ENCODE measurements around the gene KDM4B. TPM values are rescaled to one million over a fixed set of nuclear protein-coding genes. Genes with fewer than 3 reads are reported as not detected.

Gene KDM4B
- total RNA-seq, 1 donor = 22.1 TPM

DNA sequence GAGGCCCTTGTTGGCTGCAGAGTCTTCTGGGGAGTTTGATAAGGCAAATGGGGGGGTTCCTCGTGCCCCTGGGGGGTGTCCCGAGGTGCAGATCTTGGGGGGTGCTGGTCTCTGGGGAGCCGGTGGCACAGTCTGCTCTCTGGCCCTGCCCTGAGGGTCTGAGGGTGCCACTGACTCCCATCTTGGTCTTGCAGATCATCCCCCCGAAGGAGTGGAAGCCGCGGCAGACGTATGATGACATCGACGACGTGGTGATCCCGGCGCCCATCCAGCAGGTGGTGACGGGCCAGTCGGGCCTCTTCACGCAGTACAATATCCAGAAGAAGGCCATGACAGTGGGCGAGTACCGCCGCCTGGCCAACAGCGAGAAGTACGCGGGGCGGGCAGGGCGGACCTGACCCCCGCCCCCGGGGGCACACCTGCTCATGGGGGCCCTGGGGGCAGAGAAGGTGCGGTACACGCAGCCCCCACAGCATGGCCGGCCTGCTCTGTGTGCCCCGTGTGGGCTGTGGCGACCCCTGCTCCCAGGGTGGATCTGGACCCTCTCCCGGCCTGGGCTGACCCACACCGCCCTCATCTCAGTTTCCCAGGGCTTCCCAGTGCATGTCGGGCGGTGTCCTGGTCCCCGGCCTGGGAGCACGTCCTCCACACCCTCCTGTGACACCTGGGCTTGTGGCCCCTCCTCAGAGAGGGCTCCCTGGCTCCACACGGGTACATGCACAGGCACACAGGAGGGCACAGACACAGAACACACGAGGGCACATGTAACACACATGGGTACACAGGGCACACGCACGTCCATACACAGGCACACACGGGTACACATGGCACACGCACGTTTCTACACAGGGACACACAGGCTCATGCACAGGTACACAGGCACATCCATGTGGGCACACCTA, 71.0 kb downstream of the KDM4B start:
- TF ChIP-seq, protein P1, sequence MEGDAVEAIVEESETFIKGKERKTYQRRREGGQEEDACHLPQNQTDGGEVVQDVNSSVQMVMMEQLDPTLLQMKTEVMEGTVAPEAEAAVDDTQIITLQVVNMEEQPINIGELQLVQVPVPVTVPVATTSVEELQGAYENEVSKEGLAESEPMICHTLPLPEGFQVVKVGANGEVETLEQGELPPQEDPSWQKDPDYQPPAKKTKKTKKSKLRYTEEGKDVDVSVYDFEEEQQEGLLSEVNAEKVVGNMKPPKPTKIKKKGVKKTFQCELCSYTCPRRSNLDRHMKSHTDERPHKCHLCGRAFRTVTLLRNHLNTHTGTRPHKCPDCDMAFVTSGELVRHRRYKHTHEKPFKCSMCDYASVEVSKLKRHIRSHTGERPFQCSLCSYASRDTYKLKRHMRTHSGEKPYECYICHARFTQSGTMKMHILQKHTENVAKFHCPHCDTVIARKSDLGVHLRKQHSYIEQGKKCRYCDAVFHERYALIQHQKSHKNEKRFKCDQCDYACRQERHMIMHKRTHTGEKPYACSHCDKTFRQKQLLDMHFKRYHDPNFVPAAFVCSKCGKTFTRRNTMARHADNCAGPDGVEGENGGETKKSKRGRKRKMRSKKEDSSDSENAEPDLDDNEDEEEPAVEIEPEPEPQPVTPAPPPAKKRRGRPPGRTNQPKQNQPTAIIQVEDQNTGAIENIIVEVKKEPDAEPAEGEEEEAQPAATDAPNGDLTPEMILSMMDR (IDR thresholded peaks at IDR 0.05; ENCODE audit: extremely low read depth, low read depth, low read length) = no peak
- Histone ChIP-seq H3K36me3 (ENCODE audit: insufficient read depth, low read length) (peaks cover 21% of the 10 kb centered on the region), H3K4me2 (ENCODE audit: insufficient read depth, low read length) (no peak overlapping the region), H4K20me1 (ENCODE audit: insufficient read depth, low read length) (peaks cover 43% of the 10 kb centered on the region), H3K79me2 (ENCODE audit: insufficient read depth, low read length) (peaks cover 10% of the 10 kb centered on the region), H3K27me3 (ENCODE audit: insufficient read depth, low read length) (no peaks in the 10 kb centered on the region), H3K27ac (ENCODE audit: low read depth, low read length) (no peak overlapping the region), H3K9me3 (ENCODE audit: low read depth, low read length) (no peaks in the 10 kb centered on the region), H2AFZ (ENCODE audit: low read length) (no peak overlapping the region), H3K4me3 (ENCODE audit: insufficient read depth, low read length) (no peak overlapping the region), H3K4me1 (ENCODE audit: insufficient read depth, low read length) (peaks cover 4% of the 10 kb centered on the region)
- DNase-seq (ENCODE audit: insufficient read length, low spot score, missing footprints) = no peak

DNA sequence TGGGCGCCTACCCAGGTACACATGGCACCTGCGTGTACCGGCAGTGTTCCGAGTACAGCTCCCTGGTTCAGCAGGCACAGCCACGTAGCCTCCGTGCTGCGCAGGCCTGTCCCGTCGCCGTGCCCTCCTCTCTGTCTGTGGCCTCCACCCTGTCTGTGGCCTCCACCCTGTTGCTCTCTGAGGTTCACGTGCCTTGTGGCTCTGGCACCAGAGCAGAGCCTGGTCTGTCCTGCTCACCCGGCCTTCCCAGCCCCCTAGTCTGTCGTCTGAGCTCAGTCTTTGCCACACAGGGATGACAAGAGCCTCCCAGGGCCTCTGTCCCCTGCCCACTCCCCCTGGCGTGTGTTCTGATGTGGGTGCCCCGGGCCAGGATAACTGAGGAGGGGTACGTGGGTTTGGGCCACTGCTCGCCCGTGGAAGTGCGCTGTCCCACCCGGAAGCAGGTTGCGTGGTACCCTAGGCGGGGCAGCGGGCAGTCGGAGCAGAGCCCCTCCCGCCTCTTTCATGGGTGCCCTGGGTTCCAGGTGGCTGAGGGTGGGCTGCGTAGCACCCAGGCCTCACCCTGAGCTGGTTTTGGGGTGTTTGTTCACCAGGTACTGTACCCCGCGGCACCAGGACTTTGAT, 71.7 kb downstream of the KDM4B start:
- DNase-seq (ENCODE audit: insufficient read length, low spot score, missing footprints) = no peak
- Histone ChIP-seq H3K4me2 (ENCODE audit: insufficient read depth, low read length) (no peak overlapping the region), H3K79me2 (ENCODE audit: insufficient read depth, low read length) (peaks cover 12% of the 10 kb centered on the region), H3K4me3 (ENCODE audit: insufficient read depth, low read length) (no peak overlapping the region), H2AFZ (ENCODE audit: low read length) (no peak overlapping the region), H3K4me1 (ENCODE audit: insufficient read depth, low read length) (peaks cover 4% of the 10 kb centered on the region), H3K27ac (ENCODE audit: low read depth, low read length) (no peak overlapping the region), H3K36me3 (ENCODE audit: insufficient read depth, low read length) (peaks cover 22% of the 10 kb centered on the region), H3K27me3 (ENCODE audit: insufficient read depth, low read length) (no peaks in the 10 kb centered on the region), H4K20me1 (ENCODE audit: insufficient read depth, low read length) (peaks cover 41% of the 10 kb centered on the region), H3K9me3 (ENCODE audit: low read depth, low read length) (no peaks in the 10 kb centered on the region)
- TF ChIP-seq, protein P1 (IDR thresholded peaks at IDR 0.05; ENCODE audit: extremely low read depth, low read depth, low read length) = no peak

DNA sequence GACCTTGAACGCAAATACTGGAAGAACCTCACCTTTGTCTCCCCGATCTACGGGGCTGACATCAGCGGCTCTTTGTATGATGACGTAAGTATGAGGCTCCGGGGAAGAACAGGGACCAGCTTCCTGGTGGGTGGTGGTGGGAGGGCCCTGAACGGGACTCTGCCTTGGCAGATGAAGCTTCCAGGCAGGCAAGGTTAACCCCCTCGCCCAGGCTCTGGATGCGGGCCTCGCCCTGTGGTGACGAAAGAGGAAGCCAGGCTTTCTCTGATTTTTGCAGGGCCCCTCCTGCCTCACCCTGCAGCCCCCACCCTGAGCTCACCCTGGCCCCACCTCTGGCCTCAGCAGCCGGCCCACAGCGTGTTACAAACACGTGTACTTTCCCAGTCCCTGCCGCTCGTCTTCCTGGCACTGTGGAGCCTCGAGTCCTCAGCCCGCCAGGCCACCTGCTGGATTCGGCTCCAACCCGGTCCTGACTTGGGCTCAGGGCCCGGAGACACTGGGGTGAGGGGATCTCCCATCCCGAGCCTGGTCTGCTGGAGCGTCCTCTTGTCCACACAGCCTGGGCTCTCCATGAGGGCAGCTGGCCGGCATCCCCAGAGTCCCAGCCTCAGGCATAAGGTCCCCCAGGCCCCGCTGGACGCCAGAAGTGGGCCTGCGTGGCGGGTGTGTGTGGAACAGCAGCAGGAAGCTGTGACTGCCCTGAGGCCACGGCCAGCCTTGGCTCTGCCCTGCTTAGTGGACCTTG, 72.4 kb downstream of the KDM4B start:
- H3K36me3 ChIP-seq (ENCODE audit: insufficient read depth, low read length) = peaks cover 22% of the 10 kb centered on the region
- no peak overlapping the region for H3K27ac ChIP-seq (ENCODE audit: low read depth, low read length)
- peaks cover 14% of the 10 kb centered on the region for H3K79me2 ChIP-seq (ENCODE audit: insufficient read depth, low read length)
- H3K27me3 ChIP-seq (ENCODE audit: insufficient read depth, low read length) = no peaks in the 10 kb centered on the region
- TF ChIP-seq, protein P1 (IDR thresholded peaks at IDR 0.05; ENCODE audit: extremely low read depth, low read depth, low read length) = no peak
- no peak overlapping the region for H3K4me3 ChIP-seq (ENCODE audit: insufficient read depth, low read length)
- H3K4me2 ChIP-seq (ENCODE audit: insufficient read depth, low read length) = no peak overlapping the region
- H3K9me3 ChIP-seq (ENCODE audit: low read depth, low read length) = no peaks in the 10 kb centered on the region
- H4K20me1 ChIP-seq (ENCODE audit: insufficient read depth, low read length) = peaks cover 47% of the 10 kb centered on the region
- H3K4me1 ChIP-seq (ENCODE audit: insufficient read depth, low read length) = peaks cover 10% of the 10 kb centered on the region
- no peak for DNase-seq (ENCODE audit: insufficient read length, low spot score, missing footprints)
- no peak overlapping the region for H2AFZ ChIP-seq (ENCODE audit: low read length)

DNA sequence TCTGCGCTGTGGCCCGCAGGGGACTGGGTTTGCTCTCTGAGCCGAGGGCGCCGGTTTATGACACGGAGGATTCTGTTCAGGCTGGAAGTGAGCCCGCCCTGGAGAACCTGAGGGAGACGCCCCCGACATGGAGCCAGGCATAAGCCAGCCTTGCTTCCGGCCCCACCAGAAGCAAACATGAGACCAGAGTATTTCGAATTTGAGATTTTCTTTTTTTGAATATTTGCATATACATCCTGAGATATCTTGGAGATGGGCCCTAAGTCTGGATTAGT, 72.9 kb downstream of the KDM4B start:
- DNase-seq (ENCODE audit: insufficient read length, low spot score, missing footprints) = no peak
- Histone ChIP-seq H3K27ac (ENCODE audit: low read depth, low read length) (no peak overlapping the region), H3K4me2 (ENCODE audit: insufficient read depth, low read length) (no peak overlapping the region), H4K20me1 (ENCODE audit: insufficient read depth, low read length) (peaks cover 48% of the 10 kb centered on the region), H3K4me3 (ENCODE audit: insufficient read depth, low read length) (no peak overlapping the region), H3K27me3 (ENCODE audit: insufficient read depth, low read length) (no peaks in the 10 kb centered on the region), H3K79me2 (ENCODE audit: insufficient read depth, low read length) (peaks cover 12% of the 10 kb centered on the region), H3K4me1 (ENCODE audit: insufficient read depth, low read length) (peaks cover 13% of the 10 kb centered on the region), H2AFZ (ENCODE audit: low read length) (no peak overlapping the region), H3K36me3 (ENCODE audit: insufficient read depth, low read length) (peaks cover 22% of the 10 kb centered on the region), H3K9me3 (ENCODE audit: low read depth, low read length) (no peaks in the 10 kb centered on the region)
- TF ChIP-seq, protein P1 (IDR thresholded peaks at IDR 0.05; ENCODE audit: extremely low read depth, low read depth, low read length) = no peak
